ENCODE data around the gene ZBED4.

ZBED4 gene

DNA sequence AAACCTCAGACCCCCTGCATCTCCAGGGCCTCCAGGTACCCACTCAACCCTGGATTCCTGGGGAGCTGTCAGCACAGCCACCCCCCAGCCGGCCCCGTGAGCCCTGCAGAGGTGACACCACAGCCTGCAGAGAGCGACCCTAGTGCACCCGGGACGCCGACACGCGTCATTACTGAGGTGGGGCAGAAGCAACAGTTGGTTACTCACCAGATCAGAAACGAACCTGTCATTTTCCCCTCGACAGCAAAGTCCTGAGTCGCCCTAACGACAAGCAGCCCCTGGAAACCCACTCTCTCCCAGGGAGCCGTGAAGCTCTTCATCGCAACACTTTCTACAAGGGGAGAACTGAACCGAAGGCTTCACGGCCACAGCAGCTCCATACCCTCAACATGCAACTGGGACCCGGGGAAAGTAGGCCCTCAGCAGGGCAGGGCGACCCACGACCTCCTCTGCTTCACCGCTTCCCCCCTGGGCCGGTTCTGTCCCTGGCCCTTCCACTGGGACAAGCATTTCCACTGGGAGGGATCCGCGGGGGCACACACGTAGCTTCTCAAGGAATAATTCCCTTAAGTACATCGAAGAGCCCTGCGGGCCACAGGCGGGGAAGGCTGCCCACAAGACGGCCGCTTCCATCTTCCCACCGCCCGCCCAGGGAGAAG is 27.6 kb upstream of the ZBED4 start:
- DNase-seq (ENCODE audit: low read depth, low spot score): peak; percentile 48

DNA sequence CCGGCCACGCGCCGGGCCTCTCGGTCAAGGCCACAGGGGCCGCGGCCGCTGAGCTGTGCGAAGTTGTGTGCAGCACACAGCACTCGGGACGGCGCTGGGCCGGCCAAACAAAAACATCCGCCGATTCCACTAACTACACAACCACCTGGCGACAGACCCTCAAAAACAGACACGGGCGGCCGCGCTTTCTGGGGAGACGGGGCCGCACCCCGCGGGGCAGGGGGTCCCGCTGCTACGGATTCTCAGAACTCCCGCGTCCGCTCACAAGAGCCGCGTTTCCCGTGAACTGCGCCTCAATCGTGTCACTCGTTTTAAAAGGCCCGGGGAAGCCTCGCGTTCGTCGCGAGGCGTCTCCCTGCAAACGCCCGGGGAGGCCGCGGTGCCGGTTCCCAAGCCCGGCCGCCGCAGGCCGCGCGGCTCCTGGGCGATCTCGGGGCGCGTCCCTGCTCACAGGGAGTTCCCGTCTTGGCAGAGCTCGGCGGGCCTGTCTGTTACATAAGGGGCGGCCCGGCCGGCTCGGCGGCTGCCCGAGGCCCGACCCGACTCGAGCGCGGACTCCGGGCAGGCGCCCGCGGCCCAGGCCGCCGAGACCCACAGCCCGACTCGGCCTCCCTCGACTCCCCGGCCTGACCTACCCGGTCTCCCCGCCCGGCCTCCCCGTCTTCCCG is 26.9 kb upstream of the ZBED4 start:
- peak; percentile 57 for DNase-seq (ENCODE audit: low read depth, low spot score)

DNA sequence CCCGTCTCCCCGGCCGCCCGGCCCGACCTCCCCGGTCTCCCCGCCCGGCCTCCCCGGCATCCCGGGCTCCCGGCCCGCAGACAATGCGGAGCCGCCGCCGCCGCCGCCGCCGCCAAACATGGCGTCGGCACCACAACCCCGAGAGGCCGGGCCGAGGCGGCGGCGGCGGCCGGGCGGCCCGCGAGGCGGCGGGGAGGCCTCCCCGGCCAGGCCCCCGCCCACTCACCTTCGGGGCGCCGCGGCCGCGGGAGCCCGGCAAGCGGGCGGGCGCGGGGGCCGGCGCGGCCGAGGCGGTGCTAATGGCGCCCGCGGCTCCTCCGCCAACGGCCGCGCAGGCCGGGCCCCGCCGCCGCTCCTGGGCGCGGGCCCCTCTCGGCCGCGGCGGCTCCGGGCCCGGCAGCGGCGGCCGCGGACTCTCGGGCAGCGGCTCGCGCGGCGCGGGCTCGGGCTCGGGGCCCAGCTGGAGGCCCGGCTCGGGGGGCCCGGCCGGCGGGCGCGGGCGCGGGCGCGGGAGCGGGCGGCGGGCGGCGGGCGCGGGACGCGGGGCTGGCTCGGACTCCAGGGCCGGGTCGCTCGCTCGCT is 26.3 kb upstream of the ZBED4 start:
- DNase-seq (ENCODE audit: low read depth, low spot score): peak; percentile 73

DNA sequence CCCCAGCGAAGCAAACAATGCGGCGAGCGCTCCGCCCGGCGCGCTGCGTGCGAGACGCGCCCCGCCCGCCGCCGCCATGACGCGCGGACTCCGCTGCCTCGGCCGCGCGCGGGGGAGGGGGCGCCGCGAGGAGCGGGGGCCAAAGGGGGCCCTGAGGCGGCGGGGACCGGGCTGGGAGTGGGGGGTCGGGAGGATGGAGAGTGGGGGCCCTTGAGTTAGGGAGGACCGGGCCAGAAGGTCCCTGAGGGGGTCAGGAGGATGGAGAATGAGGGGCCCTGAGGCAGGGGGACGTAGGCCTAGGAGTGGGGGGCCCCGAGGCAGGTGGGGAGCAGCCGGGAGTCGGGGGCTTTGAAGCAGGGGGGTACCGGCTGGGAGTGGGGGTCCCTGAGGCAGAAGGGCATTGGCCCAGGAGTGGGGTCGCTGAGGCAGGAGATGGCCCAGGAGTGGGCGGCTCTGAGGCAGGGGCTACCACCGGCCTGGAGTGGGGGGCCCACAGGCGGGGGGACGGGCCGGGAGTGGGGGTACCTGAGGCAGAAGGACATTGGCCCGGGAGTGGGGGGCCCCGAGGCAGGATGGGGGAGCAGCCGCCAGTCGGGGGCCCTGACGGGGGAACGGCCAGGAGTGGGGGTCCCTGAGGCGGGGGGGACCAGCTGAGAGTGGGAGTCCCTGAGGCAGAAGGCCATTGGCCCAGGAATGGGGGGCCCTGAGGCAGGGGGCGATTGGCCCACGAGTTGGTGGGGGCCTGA is 25.6 kb upstream of the ZBED4 start, which contains the start of gene BRD1:
BRD1 (minus strand) TSS at position 21 of the 746 bp plus-strand sequence. CDS start 3,556 bp downstream, outside the sequence.
- peak; percentile 87 for DNase-seq (ENCODE audit: low read depth, low spot score)

DNA sequence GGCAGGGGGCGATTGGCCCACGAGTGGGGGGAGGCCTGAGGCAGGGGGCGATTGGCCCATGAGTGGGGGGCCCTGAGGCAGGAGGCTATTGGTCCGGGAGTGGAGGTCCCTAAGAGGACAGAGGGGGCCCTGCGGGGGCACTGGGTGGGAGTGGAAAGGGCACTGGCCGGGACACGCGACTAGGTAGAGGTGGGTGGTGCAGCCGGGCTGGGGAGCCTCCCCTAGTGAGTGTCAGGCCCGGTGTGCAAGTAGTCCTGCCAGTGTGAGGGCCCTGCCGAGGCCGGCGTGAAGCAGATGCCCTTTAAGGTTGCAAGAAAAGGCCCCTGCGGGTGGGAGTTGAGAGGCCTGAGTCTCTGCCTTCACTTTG is 25.1 kb upstream of the ZBED4 start:
- DNase-seq (ENCODE audit: low read depth, low spot score): no peak

DNA sequence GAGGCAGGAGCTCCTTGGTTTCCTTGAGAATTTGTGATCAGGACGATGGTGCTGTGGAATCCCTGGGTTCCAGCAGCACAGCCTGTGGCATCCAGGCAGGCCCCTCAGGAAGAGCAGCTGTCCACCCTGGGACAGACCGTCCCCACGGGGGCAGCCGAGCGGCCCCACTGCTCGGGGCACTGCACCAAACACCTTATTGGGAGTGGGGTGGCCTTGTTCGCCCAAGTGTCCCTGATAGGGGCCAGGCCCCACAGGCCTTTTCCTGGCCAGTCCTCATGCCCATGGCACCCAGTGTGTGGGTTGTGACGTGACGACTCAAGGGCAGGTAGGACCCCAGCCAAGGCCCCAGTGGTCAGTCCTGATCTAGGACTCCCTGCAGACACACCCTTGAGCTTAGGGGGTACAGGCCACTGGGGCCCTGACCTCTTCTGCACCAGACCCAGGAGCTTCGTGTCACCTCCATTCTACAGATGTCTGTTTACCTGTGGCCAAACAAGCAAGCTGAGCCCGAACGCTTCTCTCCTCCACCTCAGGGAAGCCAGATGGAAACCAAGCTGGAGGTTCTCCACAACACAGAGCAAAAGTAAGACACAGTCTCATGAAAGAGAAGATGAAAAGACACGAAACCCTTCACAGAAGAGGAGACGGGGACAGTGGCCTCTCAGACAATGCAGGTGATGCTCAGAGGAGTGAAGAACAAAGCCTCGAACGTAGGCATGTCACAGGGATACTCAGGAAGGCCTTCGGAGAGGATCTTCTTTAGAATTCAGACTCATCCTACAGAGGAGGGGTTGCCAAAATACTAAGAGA is 24.4 kb upstream of the ZBED4 start:
- DNase-seq (ENCODE audit: low read depth, low spot score): no peak

DNA sequence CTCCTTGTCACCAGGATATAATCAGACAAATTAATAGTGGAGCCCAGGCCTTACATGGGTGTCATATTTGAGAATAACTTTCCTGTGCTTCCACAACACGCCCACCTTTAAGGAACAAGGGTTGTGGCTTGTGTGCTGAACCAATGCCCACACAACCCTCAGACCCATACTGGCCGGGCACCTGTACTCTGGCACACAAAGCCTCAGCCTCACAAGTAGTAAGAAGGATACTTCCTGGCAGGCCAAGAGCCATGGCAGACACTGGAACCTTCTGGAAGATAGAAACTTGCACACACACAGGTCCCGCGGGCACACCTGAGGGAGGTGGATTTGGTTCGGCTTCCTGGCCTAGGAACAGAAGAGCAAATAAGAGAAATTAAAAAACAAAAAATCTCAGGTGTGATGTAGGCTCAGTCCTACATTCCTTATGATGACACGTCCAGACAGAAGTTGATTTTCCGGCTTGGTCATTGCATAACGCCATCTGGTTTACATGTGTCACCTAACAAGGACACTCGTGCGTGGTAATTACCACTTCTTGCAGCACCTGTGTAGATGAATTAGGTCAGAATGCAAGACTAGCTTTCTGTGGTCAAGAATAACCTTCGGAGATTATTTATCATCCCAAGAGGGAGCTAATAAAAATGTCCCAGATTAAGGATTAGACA is 20.2 kb upstream of the ZBED4 start:
- DNase-seq (ENCODE audit: low read depth, low spot score): no peak

DNA sequence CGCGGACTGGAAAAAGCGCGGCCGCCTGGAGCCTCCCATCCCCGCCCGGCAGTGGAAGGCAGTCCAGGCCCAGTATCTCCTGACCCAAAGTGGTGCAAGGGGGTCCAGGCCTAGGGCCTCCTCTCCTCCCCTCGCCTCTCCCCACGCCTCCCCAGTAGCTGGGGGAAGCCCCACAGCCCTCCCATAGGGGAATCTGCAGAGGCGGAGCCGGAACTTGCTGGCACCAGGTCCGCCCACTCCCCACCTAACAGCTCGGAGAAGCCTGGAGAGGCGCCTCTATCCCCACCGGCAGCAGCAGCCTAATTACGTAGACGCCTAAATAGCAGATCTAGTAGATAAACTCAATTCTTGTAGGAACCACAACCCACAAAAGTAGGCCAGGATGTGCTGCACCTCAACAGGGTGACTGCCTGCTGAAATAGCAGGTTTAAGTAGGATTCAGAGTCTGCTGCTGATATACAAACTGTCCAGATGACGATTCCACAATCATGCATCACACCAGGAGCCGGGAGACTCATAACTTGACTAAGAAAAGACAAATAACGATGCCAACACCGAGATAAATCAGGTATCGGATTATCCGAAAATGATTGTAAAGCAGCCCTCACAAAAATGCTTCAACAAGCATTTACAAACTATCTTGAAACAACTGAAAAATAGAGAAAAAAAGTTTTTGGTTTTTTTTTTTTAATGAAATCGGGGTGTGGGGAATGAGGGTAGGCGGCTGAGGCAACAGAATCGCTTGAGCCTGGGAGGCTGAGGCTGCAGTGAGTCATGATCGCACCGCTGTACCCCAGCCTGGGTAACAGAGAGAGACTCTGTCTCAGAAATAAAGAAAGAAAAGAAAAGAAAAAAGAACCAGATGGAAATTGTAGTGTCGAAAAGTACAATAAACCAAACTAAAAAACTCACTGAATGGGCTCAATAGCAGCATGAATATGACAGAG is 14.6 kb upstream of the ZBED4 start:
- no peak for DNase-seq (ENCODE audit: low read depth, low spot score)

DNA sequence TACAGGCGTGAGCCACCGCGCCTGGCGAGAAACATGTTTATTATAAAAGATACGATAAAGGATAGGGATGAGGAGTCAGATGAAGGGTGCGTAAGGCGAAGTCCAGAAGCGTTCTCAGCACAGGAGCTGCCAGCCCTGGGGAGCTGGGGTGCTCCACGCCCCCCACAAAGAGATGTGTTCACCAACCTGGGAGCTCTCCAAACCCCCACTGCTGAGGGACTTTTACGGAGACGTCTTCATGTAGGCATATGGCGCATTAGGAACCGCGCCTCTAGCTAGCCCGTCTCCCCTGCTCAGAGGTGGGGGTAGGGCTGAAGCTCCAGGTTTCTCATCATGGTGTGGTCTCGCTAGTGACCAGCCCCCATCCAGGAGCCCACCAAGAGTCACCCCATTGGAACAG is 8.4 kb upstream of the ZBED4 start:
- no peak for DNase-seq (ENCODE audit: low read depth, low spot score)

DNA sequence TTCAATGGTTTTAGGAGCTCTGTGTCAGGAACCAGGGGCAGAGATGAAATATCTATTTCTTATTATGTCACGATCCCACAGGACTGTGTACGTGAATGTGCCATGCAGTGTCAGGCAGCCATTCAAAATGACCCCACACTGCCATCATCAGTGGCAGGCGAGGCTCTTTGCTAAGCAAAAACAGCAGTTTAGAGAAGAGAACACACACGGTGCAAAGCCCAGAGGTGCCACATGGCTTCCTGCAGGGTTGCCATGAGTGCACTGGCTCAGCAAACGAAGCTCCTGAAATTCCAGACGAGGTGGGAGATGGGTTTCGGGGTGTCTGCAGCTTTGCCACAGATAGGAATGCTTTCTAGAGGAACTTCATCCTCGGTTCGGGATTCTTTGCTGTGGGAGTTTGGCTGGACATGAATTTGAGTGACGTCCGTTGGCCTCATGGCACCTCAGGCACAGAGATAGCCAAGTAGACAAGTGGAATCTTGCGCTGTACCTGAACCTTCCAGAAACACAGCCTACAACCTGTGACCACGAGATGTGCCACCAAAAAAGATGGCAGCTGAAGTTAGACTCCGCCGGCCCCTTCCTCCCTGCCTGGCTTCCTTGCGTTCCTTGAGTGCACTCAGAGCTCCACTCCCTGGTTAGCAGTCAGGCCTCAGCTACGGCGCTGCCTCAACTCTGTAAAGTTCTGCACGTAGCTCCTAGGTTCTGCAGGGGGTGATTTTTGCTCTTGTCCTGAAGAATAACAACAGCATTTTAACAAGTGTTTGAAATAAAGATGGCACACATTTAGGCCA is 7.8 kb upstream of the ZBED4 start:
- no peak for DNase-seq (ENCODE audit: low read depth, low spot score)

DNA sequence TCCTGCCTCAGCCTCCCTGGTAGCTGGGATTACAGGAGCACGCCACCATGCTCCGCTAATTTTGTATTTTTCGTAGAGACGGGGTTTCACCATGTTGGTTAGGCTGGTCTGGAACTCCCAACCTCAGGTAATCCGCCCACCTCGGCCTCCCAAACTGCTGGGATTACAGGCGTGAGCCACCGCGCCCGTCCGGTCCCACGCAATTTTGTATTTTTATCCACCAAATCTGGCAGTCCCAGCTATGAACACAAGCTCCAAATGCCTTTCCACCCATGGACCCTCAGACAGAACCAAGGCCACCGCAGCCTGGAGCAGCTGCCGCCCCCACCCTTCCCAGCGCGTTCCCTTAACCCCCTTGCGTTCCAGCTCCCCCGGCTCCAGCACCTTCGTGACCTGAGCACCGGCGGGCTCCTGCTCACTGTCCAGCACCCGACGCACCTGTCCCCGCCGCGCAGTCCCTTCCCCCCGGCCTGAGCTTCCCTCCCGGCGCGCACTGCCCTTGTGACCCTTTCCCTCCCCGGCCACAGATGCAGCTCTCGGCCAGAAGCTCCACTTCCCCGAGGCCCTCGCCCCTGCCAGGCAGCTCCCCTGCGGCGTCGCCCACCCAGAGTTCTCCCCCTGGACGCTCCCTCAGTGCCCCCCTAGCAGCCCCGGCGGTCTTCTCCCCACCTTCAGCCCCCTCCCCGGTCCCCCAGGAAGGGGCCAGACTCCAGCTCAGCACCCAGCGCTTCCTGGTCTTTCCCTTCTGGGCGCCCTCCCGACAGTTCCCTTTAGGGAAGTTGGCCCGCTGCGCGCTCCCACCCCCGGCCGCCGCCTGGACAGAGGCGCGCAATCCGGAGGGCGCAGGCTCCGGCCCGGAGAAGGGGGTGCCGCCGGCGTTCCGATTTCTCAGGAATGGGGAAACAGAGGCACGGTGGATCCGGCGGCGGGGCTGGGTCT is 5.6 kb upstream of the ZBED4 start:
- peak; percentile 27 for DNase-seq (ENCODE audit: low read depth, low spot score)

DNA sequence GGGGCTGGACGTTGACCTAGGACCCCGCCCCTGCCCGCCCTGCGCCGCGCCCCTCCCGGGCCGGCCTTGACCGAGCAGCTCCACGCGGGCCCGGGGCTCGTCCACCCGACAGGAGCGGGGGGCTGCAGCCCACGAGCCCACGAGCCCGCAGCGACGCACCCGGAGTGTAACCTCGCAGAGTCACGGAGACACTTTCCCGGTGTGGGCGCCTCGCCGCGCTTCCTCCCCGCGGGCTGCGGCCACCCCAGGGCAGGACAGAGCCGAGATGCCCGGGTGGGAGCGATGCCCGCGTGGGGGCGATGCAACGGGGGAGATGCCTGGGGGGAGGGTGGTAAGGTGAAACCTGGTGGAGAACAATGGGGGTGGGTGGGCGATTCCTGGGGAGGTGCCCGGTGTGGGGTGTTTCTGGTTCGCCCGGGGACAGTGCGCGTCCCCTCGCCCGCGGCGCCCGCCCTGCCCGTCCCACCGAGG is 4.9 kb upstream of the ZBED4 start:
- peak; percentile 15 for DNase-seq (ENCODE audit: low read depth, low spot score)

DNA sequence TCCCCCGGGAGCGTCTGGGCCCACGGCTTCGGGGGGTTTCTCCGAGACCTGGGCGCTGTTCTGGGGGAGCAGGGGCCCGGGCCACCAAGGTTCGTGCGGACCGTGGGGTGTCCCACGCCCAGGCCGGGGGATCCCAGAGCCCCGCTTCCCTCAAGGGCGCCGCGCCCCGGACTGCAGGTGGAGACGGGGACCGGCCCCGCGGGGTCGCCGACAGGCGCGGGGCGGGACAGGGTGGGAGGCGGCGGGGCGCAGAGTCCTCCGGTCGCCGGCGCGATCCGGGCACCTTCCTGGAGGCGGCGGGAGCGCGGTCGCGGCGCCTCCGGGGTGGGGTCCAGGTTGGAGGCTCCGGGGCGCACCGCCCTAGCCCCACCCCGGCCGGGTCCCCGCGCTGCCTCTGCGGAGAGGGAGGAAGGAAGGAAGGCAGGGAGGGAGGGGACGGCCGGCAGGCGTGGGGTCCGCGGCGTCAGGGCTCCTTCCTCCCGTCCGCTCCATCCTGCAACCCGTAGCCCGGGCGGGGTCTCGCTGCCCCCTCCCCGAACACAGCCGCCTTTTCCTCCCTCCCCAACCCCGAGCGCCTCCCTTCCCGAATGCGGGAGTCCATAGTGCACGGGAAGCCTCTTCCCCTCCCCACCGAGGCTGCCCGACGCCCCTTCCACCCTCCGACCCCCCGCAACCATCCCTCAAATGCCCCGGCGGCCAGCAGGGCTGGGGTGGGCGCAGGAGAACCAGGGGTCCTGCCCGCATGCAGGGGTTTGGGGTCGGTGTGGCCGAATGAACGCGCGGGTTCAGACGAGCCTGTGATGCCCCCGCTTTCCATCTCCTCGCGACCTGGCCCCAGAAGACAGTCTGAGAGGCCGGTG is 4.3 kb upstream of the ZBED4 start:
- DNase-seq (ENCODE audit: low read depth, low spot score): no peak

DNA sequence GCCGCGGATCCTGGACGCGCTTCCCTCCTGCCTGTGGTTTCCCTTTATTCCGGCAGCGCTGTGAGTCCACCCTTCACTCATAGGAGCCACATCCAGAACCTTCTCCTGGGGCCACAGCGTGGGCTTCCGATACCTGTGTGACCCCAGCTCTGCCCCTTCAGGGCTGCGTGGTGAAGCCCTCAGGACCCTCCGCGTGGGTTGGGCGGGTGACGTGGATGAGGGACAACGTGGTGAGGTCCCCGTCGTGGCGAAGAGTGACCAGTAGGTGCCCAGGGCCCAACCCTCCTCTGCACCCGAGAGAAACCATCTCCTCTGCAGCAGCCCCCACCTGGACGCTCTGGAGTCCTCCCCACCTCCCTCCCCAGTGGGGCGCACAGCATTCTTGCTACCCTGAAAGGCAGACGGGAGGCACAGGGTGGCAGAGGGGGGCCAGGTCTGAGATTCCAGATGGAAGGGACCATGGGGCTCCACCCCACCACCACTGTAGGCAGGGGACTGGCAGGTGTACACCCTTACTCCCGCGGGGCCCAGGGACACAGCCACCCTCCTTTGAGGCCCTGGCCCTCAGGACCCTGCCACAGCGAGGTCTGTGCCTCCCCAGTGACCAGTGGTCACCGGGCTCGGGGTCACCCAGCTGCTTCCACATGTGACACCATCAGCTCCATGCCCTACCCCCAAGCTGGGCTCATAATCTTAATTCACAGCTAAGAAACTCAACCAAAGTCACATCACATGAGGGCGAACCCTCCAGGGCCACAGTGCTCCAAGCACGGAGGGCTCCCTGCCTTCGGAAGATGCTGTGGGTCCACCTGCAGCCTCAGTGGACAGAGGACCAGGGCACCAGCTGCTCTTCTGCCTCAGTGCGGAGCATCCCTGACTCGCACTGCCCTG is 3.4 kb upstream of the ZBED4 start:
- DNase-seq (ENCODE audit: low read depth, low spot score): no peak

DNA sequence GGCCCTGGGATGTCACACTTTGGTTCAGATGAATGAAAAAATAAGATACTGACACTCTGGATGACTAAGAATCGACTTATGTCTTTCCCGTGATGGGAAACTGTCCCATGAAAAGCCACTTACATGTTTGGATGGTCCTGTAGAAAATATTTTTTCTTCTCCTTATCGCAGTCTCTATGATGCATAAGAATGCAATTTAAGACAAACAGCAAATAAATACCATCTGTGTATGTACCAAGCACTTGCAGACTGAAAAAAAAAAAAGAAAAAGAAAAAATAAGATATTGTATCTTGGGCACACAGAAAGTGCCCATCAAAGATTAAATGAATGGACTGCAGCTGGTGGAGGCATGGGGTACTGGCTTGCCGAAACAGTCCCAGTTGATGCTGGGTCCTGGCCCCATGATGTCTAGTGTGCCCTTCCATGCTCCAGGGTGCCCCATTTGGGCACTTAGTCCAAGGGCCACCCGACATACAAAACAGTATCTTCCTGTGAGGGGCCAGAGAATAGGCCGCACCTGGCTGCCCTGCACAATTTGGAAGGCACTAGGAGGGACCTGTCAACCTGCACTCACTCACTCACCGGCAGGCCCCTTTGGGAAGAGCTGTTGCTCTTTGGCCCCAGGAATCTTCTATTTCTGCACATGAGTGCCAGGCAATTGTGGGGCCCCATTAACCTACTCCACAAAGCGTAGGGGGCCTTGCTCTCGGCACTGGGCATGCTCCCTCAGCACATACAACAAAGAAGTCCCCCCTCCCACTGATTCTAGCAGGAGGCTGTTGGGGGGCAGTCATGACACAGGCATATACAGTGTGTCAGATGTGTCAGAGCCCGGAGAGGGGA is 2.5 kb upstream of the ZBED4 start:
- no peak for DNase-seq (ENCODE audit: low read depth, low spot score)
